ENCODE results near the gene AURKAIP1. TPM values are rescaled to one million over a fixed set of nuclear protein-coding genes. Genes with fewer than 3 reads are reported as not detected.

The AURKAIP1 gene
- total and polyA plus RNA-seq, 8 donors, result 36.9 to 127 (median 56.6) TPM

DNA sequence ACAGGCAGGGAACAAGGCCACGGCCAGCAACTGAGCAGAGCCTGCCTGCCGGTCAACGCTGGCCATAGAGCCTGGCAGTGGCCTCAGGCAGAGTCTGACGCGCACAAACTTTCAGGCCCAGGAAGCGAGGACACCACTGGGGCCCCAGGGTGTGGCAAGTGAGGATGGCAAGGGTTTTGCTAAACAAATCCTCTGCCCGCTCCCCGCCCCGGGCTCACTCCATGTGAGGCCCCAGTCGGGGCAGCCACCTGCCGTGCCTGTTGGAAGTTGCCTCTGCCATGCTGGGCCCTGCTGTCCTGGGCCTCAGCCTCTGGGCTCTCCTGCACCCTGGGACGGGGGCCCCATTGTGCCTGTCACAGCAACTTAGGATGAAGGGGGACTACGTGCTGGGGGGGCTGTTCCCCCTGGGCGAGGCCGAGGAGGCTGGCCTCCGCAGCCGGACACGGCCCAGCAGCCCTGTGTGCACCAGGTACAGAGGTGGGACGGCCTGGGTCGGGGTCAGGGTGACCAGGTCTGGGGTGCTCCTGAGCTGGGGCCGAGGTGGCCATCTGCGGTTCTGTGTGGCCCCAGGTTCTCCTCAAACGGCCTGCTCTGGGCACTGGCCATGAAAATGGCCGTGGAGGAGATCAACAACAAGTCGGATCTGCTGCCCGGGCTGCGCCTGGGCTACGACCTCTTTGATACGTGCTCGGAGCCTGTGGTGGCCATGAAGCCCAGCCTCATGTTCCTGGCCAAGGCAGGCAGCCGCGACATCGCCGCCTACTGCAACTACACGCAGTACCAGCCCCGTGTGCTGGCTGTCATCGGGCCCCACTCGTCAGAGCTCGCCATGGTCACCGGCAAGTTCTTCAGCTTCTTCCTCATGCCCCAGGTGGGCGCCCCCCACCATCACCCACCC is 43.7 kb downstream of the AURKAIP1 start, which contains the start of gene TAS1R3:
TSS of gene TAS1R3 (plus strand) at position 213 of the 898 bp plus-strand sequence. CDS start at position 279, 66 bp downstream.
- peaks cover 1 to 16% of the 10 kb centered on the region in 2 donors for H3K4me1 ChIP-seq
- no peak within 1 kb of the TSS for H3K4me3 ChIP-seq
- DNase-seq (no peak), ATAC-seq (peak; percentile 4)
- no peaks in the 10 kb centered on the region for H3K27me3 ChIP-seq
- H3K27ac ChIP-seq, result no peak within 1 kb of the TSS
- H3K9me3 ChIP-seq, result no peaks in the 10 kb centered on the region
- intact Hi-C loops (cut with DNase I), result no loop called here
- H3K36me3 ChIP-seq, result peaks cover 0 to 39% of the 10 kb centered on the region in 2 donors
- TF ChIP-seq, protein P1, sequence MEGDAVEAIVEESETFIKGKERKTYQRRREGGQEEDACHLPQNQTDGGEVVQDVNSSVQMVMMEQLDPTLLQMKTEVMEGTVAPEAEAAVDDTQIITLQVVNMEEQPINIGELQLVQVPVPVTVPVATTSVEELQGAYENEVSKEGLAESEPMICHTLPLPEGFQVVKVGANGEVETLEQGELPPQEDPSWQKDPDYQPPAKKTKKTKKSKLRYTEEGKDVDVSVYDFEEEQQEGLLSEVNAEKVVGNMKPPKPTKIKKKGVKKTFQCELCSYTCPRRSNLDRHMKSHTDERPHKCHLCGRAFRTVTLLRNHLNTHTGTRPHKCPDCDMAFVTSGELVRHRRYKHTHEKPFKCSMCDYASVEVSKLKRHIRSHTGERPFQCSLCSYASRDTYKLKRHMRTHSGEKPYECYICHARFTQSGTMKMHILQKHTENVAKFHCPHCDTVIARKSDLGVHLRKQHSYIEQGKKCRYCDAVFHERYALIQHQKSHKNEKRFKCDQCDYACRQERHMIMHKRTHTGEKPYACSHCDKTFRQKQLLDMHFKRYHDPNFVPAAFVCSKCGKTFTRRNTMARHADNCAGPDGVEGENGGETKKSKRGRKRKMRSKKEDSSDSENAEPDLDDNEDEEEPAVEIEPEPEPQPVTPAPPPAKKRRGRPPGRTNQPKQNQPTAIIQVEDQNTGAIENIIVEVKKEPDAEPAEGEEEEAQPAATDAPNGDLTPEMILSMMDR (IDR thresholded peaks at IDR 0.05), result no peak

DNA sequence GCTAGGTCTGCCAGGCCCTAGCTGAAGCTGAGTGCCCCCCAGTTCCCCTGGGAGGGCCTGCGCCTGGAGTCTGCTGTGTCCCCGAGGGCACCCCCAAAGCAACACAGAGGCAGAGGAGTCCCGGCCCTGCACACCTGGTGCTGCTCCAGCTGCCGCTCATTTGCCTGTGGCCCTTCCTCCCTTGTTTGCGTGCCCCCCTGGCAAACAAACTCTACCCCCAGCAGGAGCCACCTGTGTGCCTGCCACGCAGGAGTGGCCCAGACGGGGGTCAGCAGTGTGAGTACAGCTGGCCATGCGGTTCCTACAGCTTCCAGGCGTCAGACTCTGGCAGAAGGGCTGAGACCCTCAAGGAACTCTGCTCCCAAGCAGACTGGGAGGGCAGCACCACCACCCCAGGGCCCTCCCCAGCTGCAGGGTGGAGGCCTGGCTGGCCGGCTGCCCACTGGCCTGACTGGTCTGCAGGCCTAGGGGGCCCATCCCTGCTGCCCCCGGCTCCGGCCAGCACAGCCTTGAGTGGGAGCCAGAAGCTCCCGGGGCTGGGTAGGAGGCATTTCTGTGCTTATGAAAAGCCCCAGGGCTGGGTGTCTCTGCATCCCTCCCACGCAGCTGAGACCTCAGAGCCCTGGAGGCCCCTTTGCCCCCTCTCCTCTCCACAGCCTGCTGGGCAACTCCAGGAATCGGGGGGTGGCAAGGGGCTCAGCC is 44.5 kb downstream of the AURKAIP1 start:
- TF ChIP-seq, protein P1 (IDR thresholded peaks at IDR 0.05), result no peak
- peaks cover 9 to 24% of the 10 kb centered on the region in 2 donors for H3K4me1 ChIP-seq
- H3K27ac ChIP-seq, result no peak overlapping the region
- H3K4me3 ChIP-seq, result no peak overlapping the region
- ATAC-seq, result no peak
- H3K9me3 ChIP-seq, result no peaks in the 10 kb centered on the region
- no peaks in the 10 kb centered on the region for H3K27me3 ChIP-seq
- no peak for DNase-seq
- intact Hi-C loops (cut with DNase I), result no loop called here
- H3K36me3 ChIP-seq, result peaks cover 0 to 31% of the 10 kb centered on the region in 2 donors

DNA sequence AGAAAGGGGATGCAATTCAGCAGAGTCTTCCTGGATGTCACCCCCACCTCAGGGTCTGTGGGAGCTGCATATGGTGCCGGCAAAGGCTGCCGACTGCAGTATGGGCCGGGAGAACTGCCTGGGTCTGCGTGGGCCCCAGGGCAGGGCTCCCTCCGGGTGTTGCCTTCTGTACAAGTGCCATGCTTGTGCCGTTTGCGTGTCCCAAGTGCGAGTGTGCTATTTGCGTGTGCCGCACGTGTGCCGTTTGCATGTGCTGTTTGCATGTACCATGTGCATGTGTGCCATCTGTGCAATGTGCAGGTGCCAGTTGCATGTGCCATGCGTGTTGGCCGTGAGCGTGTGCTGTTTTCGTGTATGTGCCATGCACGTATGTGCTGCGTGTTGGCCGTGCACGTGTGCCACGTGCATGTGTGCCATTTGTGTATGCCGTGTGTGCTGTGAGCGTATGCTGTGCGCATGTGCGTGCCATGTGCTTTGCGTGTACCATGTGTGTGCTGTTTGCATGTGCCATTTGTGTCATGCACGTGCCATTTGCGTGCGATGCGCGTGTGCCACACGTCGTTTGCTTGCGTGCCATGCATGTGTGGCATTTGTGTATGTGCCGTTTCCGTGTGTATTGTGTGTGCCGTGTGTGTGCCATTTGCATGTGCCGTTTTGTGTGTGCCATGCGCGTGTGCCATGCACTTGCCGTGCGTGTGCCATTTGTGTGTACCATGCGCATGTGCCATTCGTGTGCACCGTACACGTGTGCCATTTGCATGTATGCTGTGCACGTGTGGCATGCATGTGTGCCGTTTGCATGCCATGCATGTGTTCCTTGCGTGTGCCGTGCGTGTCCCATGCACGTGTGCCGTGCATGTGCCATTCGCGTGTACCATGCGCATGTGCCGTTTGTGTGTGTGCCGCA is 45.5 kb downstream of the AURKAIP1 start:
- Histone ChIP-seq H3K4me3 (no peak overlapping the region), H3K4me1 (peaks cover 12 to 29% of the 10 kb centered on the region in 2 donors), H3K9me3 (no peaks in the 10 kb centered on the region), H3K36me3 (peaks cover 0 to 26% of the 10 kb centered on the region in 2 donors), H3K27me3 (no peaks in the 10 kb centered on the region), H3K27ac (no peak overlapping the region)
- DNase-seq, result no peak
- TF ChIP-seq, protein P1 (IDR thresholded peaks at IDR 0.05), result no peak
- intact Hi-C loops (cut with DNase I), result no loop called here
- ATAC-seq, result no peak

DNA sequence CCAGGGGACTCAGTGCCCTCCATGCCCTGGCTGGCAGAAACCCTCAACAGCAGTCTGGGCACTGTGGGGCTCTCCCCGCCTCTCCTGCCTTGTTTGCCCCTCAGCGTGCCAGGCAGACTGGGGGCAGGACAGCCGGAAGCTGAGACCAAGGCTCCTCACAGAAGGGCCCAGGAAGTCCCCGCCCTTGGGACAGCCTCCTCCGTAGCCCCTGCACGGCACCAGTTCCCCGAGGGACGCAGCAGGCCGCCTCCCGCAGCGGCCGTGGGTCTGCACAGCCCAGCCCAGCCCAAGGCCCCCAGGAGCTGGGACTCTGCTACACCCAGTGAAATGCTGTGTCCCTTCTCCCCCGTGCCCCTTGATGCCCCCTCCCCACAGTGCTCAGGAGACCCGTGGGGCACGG is 46.8 kb downstream of the AURKAIP1 start:
- TF ChIP-seq, protein P1 (IDR thresholded peaks at IDR 0.05), result no peak
- DNase-seq, result no peak
- no peak for ATAC-seq
- no peaks in the 10 kb centered on the region for H3K9me3 ChIP-seq
- H3K27me3 ChIP-seq, result no peaks in the 10 kb centered on the region
- H3K4me3 ChIP-seq, result no peak overlapping the region
- intact Hi-C loops (cut with DNase I), result no loop called here
- peaks cover 0 to 26% of the 10 kb centered on the region in 2 donors for H3K36me3 ChIP-seq
- H3K4me1 ChIP-seq, result peaks cover 12 to 34% of the 10 kb centered on the region in 2 donors
- H3K27ac ChIP-seq, result no peak overlapping the region

Measured in left lung (tissue), 10 donors.